NCI-H2081 (cell line): ENCODE data around the gene S100G.
"Not testable (repeated sequence)": the region's sequence is repeated elsewhere in the genome, so short reads cannot be mapped to it uniquely, and the experiment has no call there.

Source experiments
- DNase-seq, 2 experiments: peaks; one replicate each; lab custom pipeline; 2025; lab: John Stamatoyannopoulos, UW

The S100G gene, protein sequence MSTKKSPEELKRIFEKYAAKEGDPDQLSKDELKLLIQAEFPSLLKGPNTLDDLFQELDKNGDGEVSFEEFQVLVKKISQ

DNA sequence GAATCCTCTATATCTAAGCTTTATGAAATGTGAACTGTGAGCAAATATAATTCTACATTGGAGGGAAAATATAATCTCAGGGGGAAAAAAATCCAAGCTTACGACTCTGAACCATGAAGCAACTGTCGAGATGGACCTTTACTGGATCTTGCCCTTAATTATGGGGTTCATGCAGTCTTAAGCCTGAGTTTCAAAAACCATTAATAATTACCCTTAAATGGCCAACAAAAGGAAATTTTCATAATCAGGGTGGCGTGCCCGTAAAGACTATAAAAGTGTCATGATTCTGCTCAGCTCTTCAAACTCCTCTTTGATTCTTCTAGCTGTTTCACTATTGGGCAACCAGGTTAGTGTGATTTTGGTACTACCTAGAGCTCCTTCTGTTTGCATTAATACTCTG is at the start of gene S100G:
TSS of gene S100G (plus strand) at position 301 of the 400 bp plus-strand sequence. CDS start 849 bp downstream, outside the sequence.
- DNase-seq: no peak

DNA sequence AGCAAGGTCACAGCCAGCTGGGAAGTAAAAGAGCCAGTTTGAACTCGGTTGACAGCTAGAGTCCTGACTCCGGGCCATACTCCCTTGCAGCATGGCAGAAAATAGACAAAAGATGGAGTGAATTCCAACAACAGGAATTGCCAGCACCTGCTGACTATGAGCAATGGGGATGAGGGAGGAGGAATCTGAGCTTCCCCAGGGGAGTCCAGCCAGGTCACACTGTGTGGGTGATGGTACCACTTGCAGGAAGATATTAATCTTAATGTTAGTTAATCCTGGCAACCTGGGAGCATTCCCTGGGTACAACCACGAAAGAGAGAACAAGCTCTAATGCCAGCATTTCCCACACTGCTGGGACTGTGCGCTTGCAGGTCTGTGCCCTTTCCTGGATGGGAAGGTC is 48.1 kb upstream of the S100G start:
- no peak for DNase-seq

DNA sequence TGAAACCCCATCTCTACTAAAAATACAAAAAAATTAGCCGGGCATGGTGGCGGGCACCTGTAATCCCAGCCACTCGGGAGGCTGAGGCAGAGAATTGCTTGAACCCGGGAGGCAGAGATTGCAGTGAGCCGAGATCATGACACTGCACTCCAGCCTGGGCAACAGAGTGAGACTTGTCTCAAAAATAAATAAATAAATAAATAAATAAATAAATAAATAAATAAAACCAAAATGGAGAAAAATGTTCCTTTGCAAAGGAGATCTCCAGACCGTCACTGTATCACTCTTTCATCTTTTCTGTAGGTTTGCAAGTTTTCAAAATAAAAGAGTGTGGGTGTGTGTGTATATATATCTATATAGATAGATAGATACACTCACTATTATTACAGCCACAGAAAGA is 46.7 kb upstream of the S100G start:
- DNase-seq: not testable (repeated sequence)

DNA sequence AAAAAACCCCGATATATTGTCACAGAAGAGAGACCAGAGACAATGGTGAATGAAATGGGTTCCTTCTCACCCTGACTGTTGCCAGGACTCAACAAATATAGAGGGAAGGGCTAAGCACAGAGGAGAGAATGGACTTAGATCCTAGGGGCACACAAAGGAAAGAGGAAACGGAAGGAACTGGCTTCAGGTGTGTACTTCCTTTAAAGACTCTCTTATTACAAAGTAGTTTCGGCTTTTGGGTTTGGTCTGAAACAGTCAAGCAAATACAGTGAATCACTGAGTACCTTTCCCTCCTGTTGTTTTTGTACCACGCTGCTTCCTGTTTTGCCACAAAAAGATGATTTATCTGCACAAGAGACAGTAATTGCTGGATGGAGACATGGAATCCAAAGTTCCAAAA is 46.1 kb upstream of the S100G start:
- DNase-seq: no peak

DNA sequence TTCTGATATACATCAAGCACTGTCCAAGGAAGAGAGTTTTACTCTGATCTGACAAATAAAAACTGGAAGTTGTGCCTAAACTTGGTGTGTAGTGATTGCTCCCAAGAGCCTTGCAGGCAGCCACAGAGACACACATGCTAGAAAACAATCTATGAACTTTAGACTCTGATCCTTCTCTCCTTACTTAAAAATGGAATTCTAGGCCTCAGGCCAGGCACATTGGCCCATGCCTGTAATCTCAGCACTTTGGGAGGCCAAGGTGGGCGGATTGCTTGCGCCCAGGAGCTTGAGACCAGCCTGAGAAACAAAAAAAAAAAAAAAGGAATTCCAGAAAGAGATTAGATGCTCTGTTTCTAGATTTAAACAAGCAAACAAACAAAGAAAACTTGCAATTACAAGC is 45.6 kb upstream of the S100G start:
- DNase-seq: no peak

DNA sequence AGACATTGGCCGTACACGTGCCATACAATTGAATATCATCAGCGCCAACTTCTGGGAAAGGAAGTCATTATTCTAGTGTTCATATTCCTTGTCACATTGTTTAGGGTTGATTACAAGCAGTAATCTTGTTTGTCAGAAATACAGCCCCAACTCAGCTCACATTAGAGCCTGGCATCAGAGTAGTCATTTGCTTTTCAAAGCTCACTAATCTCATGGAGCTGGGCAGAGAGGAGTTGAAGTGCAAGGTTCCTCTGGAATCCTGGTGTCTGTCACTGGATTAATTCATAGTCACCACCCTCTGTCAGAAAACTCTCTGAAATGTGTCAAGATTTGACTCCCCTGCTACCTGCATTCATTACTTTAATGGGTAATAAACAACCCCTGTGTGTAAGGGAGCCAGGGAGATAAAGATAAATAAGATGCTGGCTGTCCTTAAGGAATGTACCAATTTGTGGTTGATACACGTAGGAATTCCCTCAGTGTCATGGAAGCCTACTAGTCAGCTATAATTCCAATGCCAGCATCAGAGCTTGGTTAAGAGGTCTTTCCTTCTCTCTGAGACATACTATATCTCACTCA is 43.7 kb upstream of the S100G start:
- DNase-seq: no peak

DNA sequence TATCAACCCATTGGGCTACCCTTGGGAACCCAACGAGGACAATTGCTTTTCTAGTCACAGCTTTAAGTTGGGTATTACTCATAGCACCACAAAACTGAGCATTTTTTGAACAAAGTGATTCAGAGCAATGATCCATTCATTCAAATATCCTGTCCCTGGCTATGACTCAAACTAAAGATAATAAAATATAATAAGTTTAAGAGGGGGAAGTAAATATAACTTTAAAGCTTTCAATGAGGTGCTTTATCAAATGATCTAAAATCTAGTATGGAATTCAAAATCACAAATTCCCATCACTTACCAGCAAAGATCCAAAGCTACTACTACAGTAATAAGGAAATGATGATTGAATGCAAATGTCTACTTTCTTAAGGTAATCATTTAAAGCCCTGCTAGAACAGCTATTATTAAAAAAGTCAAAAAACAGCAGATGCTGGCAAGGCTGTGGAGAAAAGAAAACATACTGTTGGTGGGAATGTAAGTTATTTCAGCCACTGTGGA is 39.8 kb upstream of the S100G start:
- DNase-seq: no peak

DNA sequence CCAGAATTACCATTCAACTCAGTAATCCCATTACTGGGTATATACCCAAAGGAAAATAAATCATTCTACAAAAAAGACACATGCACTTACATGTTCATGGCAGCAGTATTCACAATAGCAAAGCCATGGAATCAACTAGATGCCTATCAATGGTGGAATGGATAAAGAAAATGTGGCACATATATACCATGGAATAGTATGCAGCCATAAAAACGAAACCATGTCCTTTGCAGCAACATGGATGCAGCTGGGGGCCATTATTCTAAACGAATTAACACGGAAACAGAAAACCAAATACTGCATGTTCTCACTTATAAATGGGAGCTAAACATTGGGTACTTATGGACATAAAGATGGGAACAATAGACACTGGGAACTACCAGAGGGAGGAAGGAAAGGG is 39.3 kb upstream of the S100G start:
- not testable (repeated sequence) for DNase-seq

DNA sequence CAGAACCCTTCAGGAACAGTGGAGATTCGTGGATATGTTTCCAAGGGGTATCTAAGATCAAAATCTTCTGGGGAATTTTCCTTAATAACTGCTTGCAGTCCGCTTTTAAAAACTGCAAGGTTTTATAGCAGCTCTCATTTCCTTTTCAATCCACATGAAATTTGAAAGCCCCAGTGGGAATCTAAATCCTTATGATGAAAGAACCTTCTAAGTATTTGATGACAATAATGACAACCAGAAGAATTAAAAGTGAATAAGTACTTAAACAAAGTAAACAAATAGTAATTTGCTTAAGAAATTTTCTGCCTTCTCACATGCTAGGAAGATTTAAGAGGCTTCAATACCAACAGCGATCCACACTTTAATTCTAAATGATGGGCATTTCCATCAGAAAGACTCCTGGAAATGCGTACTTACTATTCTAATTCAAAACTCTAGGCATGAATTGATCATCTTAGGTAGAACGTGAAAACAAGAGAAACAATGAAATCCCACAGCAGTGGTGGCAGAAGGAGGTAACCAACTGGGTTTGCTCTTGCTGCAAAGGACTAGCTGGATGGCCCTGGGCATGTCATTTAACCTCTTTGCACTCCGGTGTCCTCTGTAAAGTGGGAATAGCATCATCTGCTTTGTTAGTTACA is 37.6 kb upstream of the S100G start:
- DNase-seq: no peak

DNA sequence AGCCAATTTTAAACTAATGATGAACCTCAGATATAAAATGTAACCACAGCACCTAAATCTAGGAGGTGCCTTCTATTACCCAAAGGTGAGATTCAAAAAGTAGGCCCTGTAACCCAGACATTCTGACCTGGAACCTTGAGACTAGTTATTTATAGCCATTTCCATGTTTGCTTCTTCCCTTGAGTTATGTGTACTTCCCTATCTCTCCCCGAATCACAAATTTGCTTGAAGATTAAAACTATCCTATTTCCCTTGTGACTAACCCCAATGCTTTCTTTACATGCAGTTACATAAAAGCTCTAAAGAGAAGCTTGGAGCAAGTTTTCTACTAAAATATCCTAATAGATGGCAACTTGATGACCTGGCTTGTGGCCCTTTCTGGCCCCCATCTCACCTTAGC is 32.6 kb upstream of the S100G start:
- DNase-seq: no peak

DNA sequence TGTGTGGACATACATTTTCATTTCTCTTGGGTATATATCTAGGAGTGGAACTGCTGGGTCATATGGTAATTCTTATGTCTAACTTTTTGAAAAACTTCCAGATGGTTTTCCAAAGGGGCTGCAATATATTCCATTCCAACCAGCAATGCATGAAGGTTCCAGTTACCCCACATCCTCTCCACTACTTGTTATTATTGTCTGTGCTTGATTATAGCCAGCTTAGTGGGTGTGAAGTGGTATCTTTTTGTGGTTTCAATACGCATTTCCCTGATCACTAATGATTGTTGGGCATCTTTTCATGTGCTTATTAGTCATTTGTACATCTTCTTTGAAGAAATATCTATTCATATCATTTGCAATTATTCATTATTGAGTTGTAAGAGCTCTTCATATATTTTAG is 31.5 kb upstream of the S100G start:
- no peak for DNase-seq

DNA sequence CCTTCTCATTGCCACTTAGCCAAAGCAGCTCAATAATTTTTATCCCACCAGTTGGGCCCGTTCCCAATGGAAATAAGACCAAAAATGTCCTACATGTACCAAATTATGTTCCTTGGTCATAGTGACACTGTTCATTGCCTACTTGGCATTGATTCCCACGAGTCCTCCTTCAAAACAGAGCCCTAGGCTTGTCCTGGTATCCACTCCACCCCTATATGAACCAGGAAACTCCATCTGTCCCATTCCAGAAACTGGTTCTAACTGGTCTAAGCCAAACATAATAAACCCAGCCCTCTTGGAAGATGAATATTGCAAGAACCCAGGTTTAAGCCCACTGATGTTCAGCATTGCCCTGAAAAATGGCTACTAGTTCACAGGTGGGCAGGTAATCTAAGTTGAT is 30.9 kb upstream of the S100G start:
- no peak for DNase-seq

DNA sequence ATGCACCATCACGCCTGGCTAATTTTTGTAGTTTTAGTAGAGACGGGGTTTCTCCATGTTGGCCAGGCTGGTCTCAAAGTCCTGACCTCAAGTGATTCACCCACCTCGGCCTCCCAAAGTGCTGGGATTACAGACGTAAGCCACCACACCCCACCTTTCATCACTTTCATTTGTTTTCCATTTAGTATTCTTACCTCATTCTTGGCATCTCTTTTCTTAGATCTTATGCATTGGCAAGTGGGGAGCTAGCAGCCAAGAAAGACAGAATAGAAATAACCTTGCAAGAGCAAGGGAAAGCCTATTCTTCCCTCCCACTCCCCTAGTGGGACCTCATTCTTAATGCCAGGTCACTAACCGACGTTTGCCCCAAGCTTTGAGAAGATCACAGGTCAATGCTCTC is 21.4 kb upstream of the S100G start:
- not testable (repeated sequence) for DNase-seq

DNA sequence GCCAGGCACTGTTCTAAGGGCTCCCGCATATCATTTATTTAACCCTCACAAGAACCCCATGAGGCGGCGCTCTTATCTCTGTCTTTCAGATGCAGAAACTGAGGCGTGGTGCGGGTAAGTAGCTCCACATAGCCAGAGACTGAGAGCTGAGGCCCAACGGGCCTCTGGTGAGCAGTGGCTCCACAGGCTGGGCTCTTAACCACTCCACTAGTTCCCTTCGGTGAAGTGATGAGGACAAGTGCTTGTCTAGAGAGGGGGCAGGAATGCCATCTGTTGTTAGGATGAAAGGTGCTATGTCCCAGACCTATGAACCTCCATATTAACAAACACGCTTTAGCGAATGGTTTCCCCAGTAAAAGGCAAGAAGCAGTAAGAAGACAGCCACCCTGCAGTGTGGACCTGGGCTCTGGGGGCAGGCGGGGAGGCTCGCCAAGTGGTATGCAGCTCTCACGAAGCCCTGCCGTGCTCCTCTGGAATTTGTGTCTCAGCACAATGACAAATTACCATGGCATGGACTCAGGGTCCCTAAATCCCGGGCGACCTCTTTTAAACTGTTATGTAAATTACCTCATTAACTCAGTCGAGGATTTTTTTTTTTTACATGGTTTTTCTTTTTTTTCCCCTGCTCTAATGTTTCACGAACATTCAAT is 20.9 kb upstream of the S100G start:
- no peak for DNase-seq

DNA sequence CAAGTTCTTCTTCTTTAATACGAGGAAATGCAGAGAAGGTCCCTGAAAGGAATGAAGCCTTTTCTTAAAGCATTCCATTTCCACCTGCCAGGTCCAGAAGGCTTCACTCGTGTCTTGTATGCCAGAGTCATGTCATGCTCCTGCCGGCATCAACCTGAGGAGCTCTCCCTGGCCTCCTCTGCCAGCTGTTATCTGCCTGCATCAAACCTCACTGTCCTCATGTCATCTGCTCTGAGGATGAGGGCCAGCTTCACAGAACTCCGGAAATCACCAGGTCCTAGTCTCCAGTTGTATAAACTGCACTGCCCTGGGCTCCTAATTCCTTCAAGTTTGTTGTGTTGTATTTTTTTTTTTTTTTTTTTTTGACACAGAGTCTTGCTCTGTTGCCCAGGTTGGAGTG is 20.0 kb upstream of the S100G start:
- no peak for DNase-seq

DNA sequence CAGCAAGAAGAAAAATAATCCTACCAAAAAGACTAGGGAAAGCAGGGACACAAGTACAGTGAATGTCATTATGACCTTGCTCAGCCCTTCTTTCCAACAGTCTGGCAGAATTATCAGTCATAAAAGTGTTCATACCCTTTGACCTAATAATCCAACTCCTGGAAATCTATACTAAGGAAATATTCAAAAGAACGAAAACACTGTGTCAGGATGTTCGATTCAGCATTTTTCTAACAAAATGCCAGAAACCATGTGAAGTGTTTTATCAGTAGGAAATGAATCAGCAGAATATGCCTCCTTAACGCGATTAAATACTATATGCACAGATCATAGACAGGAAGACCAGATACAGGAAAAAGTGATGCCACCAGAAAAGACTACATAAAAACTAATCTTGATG is 16.2 kb upstream of the S100G start:
- no peak for DNase-seq

DNA sequence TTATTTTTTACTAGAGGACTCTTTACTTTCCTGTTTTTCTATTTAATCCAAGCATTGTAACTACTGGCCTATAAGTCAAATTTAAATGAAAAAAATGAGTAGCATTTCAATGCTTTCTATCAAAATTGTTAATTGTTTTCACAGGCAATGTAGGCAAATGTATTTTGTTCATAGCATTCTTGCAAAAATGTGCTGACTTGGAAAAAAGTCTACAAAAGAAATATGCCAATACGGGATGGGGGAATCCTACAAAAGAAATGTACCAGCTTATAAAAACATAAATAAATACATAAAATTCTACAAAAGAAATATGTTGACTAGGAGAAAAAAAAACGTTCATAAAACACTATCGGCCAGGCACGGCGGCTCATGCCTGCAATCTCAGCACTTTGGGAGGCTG is 14.9 kb upstream of the S100G start:
- no peak for DNase-seq

DNA sequence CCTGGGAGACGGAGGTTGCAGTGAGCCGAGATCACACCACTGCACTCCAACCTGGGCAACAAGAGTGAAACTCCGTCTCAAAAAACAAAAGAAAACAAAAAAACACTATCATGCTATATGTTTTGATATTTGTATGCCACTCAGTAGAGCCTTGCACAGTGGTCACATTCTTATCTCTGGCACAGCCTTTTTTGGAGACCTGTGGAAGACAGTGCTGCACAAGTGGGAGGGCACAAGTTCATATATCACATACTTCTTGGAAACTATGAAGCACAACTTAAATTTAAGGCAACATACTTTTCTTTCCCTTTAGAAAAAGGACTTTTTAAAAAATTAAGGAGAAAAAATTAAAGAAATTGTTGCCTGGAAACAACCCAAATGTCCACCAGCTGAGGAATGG is 14.4 kb upstream of the S100G start:
- no peak for DNase-seq

DNA sequence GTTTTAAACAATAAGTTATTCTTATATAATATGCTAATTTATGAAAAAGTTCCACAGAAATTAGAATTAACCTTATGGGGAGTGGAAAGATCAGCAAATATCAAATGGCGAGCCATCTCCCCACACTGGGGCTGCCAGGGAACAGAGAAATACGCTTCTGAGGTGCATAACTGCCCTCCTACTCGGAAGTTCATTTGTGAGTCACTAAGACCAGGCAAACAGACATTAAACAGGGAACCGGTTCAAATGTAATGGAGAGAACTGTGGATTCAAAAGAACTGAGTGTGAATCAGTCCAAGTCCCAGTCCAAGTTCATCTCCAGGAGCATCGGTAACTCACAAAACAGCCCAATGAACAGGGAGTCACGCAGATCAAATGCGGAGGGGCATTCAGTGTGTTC is 11.4 kb upstream of the S100G start:
- DNase-seq: no peak

DNA sequence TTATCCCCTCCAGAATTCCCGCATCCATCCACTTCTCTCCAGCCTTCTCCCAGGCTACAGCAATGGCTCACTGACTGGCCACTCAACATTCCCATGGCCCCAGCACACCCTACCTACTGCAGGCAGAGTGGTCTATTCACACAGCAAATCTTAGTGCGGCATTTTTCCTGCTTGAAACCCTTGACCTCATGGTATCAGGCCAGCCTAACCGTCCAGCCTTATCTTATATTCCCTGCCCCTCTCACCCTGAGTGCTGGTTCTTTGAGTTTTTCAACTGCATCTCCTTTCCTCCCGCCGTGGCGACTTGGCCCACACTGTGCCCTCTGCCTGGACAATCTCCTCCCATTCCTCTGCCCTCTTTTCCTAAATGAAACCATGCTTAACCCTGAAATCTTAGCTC is 10.0 kb upstream of the S100G start:
- no peak for DNase-seq

DNA sequence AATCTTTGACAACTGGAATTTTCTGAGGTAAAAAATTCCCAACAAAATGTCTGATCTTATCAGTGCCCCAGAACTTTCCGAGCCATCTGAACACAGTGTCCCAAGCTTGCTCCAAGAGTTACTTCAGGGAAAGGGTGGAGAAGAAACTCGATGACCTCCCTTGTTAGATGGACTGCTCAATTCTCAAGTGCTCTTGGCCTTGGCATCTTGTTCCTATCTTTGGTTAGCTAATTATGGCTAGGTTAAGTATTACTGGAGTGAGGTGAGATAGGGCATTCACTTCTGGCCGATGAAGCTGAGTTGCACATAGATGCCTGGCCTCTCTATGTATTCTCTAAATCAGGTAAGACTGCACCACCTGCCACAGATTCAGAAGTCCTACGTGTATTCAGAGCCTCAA is 9.1 kb upstream of the S100G start:
- DNase-seq: no peak

DNA sequence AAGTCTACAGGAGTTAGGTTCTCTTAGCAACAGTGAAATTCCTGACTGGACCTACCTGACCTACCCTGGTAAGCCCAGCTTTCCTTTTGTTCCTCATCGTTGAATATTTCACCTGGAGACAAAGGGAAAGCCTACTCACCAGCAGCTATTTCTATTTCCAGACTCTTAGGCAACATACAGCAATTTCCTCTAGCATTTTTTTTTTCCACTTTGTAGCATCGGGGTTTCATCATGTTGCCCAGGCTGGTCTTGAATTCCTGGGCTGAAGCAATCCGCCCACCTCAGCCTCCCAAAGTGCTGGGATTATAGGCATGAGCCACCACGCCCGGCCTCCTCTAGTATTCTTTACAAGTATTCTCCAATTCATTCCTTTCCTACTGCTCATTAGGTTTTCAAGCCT is 6.8 kb upstream of the S100G start:
- DNase-seq: no peak

DNA sequence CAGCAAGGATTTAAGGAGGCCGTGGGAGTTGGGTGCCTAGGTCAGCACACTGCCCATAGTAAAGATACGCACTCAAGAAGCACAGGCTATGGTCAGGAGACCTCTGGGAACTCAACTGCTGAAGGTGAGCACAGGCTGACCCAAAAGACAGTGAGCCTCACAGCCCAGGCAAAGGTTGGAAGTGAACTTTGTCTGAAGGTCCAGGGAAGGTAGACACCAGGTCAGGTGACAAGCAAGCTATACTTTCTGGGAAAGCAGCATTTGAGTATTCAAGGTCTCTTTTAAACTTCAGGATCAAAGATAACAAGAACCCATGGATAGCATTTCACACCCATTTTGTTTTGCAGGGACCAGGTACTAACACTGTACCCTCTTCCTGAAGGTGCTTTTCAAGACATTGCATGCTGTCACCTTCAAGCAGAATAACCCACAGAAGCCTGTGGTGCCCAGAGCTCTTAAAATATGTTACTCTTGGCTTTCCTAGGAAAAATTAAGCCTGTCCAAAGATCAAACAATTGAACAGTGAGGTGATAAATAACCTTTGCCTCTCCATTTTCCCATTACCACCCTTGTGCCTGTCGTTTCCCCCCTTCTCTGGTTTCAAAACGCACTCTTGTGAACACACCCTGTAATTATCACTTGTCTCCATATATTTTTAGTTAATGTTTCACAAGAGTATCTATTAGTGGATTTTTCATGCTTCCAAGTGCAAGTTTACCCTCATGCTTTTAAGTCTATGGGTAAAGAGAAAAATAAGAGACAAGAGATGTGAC is 3.4 kb upstream of the S100G start:
- DNase-seq: peak; percentile 1 to 29
